ENCODE measurements around the gene POLR3H.

POLR3H gene

DNA sequence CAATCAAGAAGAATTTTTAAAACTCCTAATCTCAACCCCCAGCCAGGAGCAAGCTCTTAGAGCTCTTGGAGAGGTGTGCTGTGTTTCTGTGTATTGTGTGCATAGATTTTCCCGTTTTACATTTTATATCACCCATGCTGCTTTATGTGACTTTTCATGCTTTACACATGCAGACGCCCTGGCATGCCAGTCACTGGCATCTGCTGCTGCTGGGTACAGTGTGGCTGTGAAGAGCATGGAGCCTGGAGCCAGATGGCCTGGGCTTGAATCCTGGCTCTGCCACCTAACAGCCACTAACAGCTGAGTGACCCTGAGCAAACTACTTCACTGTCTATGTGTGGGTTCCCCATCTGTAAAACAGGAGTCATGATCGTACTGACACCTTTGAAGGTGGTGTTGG, 23.1 kb downstream of the POLR3H start:
- DNase-seq: no peak
- CTCF ChIA-PET: interaction anchor here (1.1 to 1.2 kb wide), 2 partner anchors 13 to 117 kb away, joined by 3 to 6 read pairs; no protein-coding TSS in a partner anchor
- Histone ChIP-seq H3K36me3 (ENCODE audit: control insufficient read depth in 4 of 4, insufficient read depth in 4 of 4, low read length in 3 of 4) (peaks cover 4 to 77% (median 34%) of the 10 kb centered on the region in 4 experiments), H3K27ac (ENCODE audit: insufficient read depth in 1 of 2, low read depth in 1 of 2, low read length in 2 of 2, poor library complexity in 1 of 2, severe bottlenecking in 2 of 2) (no peak overlapping the region), H3K4me3 (ENCODE audit: control insufficient read depth in 1 of 7, extremely low read depth in 1 of 7, insufficient read depth in 4 of 7, low read depth in 2 of 7, low read length in 6 of 7) (no peak overlapping the region), H3K27me3 (replicated peaks in 2 of 5; ENCODE audit: control insufficient read depth in 4 of 5, insufficient read depth in 5 of 5, low read length in 4 of 5) (no peaks in the 10 kb centered on the region), H3K4me1 (ENCODE audit: control extremely low read depth in 1 of 4, control insufficient read depth in 4 of 4, insufficient read depth in 4 of 4, low read length in 3 of 4) (peaks cover 0 to 15% (median 14%) of the 10 kb centered on the region in 4 experiments), H3K9me3 (ENCODE audit: control extremely low read depth in 1 of 5, control insufficient read depth in 4 of 5, insufficient read depth in 2 of 5, low read depth in 1 of 5, low read length in 4 of 5) (no peaks in the 10 kb centered on the region)
- 100% methylated on average over 1 of the region's 3 CpGs for WGBS (ENCODE audit: insufficient coverage)
- POLR2A ChIA-PET: no interaction called here

DNA sequence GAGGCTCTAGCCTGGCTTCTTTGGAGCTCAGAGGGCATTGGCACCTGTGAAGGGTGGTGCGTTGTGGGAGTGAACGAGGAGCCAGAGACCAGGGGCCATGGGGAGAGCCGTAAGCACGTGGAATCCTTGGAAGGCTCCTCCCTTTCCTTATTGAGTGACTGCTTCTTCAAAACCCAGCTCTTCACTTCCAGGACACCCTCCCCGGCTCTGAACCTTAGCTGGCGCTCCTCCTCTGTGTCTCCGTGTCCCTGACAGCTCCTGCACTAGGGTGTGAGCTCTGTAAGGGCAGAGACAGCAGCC, 26.3 kb downstream of the POLR3H start:
- Histone ChIP-seq H3K27me3 (replicated peaks in 2 of 5; ENCODE audit: control insufficient read depth in 4 of 5, insufficient read depth in 5 of 5, low read length in 4 of 5) (no peaks in the 10 kb centered on the region), H3K36me3 (ENCODE audit: control insufficient read depth in 4 of 4, insufficient read depth in 4 of 4, low read length in 3 of 4) (peaks cover 5 to 76% (median 42%) of the 10 kb centered on the region in 4 experiments), H3K4me1 (ENCODE audit: control extremely low read depth in 1 of 4, control insufficient read depth in 4 of 4, insufficient read depth in 4 of 4, low read length in 3 of 4) (no peaks in the 10 kb centered on the region), H3K27ac (ENCODE audit: insufficient read depth in 1 of 2, low read depth in 1 of 2, low read length in 2 of 2, poor library complexity in 1 of 2, severe bottlenecking in 2 of 2) (no peak overlapping the region), H3K4me3 (ENCODE audit: control insufficient read depth in 1 of 7, extremely low read depth in 1 of 7, insufficient read depth in 4 of 7, low read depth in 2 of 7, low read length in 6 of 7) (no peak overlapping the region), H3K9me3 (ENCODE audit: control extremely low read depth in 1 of 5, control insufficient read depth in 4 of 5, insufficient read depth in 2 of 5, low read depth in 1 of 5, low read length in 4 of 5) (no peaks in the 10 kb centered on the region)
- no peak for DNase-seq
- 99% methylated on average over 7 of the region's 7 CpGs for WGBS (ENCODE audit: insufficient coverage)
- POLR2A ChIA-PET: interaction anchor here (1.9 kb wide), 1 partner anchor 115 kb away, joined by 7 read pairs; no protein-coding TSS in a partner anchor
- CTCF ChIA-PET: interaction anchor here (0.8 to 4.2 kb wide), 21 partner anchors 10 to 137 kb away, joined by 3 to 73 read pairs (median 4); partner anchors contain the start of genes TEF and TOB2

DNA sequence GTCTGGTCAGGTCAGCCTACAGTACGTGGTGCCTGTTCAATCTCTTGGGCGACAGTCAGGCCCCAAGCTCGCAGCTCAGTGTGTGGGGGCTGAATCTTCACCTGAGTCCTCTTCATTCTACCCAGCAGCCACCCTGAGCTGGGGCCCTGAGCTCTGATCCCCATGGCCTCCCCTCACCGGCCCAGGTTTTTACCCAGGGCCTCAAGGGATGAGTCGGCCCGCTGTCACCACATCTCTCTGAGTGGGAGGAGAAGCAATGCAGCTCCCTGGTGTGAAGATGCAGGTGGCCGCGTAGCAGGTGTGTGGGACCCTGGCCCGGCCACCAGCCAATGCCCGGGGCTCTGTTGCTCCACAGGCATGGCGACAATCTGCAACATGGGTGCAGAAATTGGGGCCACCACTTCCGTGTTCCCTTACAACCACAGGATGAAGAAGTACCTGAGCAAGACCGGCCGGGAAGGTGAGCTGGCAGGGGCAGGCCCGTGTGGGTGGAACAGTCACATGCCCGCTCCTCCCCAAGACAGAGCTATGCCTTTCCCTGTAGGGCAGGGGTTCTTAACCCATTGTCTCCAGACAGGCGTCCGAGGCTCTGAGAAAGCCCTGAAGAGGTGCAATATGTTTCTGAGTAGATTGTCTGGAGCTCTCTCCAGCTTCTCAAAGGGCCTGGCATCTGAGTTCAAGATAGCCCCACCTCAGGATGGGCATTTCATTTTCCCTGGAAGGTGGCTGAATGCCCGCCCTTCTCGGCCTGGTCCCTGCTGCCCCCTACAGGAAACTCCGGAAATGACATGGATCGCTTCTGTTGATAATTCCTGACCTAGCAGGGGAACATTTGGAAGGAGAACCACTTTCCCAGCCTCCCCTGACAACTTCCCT, 26.9 kb downstream of the POLR3H start:
- no peaks in the 10 kb centered on the region for H3K27me3 ChIP-seq (replicated peaks in 2 of 5; ENCODE audit: control insufficient read depth in 4 of 5, insufficient read depth in 5 of 5, low read length in 4 of 5)
- DNase-seq: peak in 2 of 3 donors; percentile 16 to 29
- H3K27ac ChIP-seq (ENCODE audit: insufficient read depth in 1 of 2, low read depth in 1 of 2, low read length in 2 of 2, poor library complexity in 1 of 2, severe bottlenecking in 2 of 2): no peak overlapping the region
- no peaks in the 10 kb centered on the region for H3K9me3 ChIP-seq (ENCODE audit: control extremely low read depth in 1 of 5, control insufficient read depth in 4 of 5, insufficient read depth in 2 of 5, low read depth in 1 of 5, low read length in 4 of 5)
- CTCF ChIA-PET: interaction anchor here (0.6 to 4.2 kb wide), 22 partner anchors 10 to 227 kb away, joined by 3 to 73 read pairs (median 4); partner anchors contain the start of genes TEF and TOB2
- WGBS (ENCODE audit: insufficient coverage): 83% methylated on average over 20 of the region's 22 CpGs
- POLR2A ChIA-PET: interaction anchor here (1.9 kb wide), 1 partner anchor 114 kb away, joined by 7 read pairs; no protein-coding TSS in a partner anchor
- H3K36me3 ChIP-seq (ENCODE audit: control insufficient read depth in 4 of 4, insufficient read depth in 4 of 4, low read length in 3 of 4): peaks cover 6 to 76% (median 42%) of the 10 kb centered on the region in 4 experiments
- no peaks in the 10 kb centered on the region for H3K4me1 ChIP-seq (ENCODE audit: control extremely low read depth in 1 of 4, control insufficient read depth in 4 of 4, insufficient read depth in 4 of 4, low read length in 3 of 4)
- no peak overlapping the region for H3K4me3 ChIP-seq (ENCODE audit: control insufficient read depth in 1 of 7, extremely low read depth in 1 of 7, insufficient read depth in 4 of 7, low read depth in 2 of 7, low read length in 6 of 7)

DNA sequence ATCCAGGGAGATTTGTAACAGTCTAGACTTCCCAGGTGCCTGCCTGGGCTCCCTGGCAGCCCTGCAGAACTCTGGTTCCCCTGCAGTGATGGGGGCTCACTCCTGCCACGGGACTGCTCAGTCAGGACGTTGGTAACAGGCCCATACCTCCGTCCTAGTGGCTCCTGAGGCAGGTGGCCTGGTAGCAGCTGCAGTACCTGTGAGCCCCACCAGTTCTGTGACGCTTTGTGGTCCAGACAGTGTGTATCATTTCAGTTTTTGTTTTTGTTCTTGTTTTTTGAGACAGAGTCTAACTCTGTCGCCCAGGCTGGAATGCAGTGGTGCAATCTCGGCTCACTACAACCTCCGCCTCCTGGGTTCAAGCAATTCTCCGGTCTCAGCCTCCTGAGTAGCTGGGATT, 27.8 kb downstream of the POLR3H start:
- no peaks in the 10 kb centered on the region for H3K9me3 ChIP-seq (ENCODE audit: control extremely low read depth in 1 of 5, control insufficient read depth in 4 of 5, insufficient read depth in 2 of 5, low read depth in 1 of 5, low read length in 4 of 5)
- peak in 1 of 3 donors; percentile 9 for DNase-seq
- H3K27ac ChIP-seq (ENCODE audit: insufficient read depth in 1 of 2, low read depth in 1 of 2, low read length in 2 of 2, poor library complexity in 1 of 2, severe bottlenecking in 2 of 2): no peak overlapping the region
- no peaks in the 10 kb centered on the region for H3K4me1 ChIP-seq (ENCODE audit: control extremely low read depth in 1 of 4, control insufficient read depth in 4 of 4, insufficient read depth in 4 of 4, low read length in 3 of 4)
- 95% methylated on average over 8 of the region's 8 CpGs for WGBS (ENCODE audit: insufficient coverage)
- H3K27me3 ChIP-seq (replicated peaks in 2 of 5; ENCODE audit: control insufficient read depth in 4 of 5, insufficient read depth in 5 of 5, low read length in 4 of 5): no peaks in the 10 kb centered on the region
- H3K36me3 ChIP-seq (ENCODE audit: control insufficient read depth in 4 of 4, insufficient read depth in 4 of 4, low read length in 3 of 4): peaks cover 8 to 85% (median 48%) of the 10 kb centered on the region in 4 experiments
- POLR2A ChIA-PET: interaction anchor here (1.9 kb wide), 1 partner anchor 113 kb away, joined by 7 read pairs; no protein-coding TSS in a partner anchor
- CTCF ChIA-PET: interaction anchor here (1.0 to 4.2 kb wide), 8 partner anchors 11 to 139 kb away, joined by 3 to 73 read pairs (median 6); no protein-coding TSS in a partner anchor
- no peak overlapping the region for H3K4me3 ChIP-seq (ENCODE audit: control insufficient read depth in 1 of 7, extremely low read depth in 1 of 7, insufficient read depth in 4 of 7, low read depth in 2 of 7, low read length in 6 of 7)

DNA sequence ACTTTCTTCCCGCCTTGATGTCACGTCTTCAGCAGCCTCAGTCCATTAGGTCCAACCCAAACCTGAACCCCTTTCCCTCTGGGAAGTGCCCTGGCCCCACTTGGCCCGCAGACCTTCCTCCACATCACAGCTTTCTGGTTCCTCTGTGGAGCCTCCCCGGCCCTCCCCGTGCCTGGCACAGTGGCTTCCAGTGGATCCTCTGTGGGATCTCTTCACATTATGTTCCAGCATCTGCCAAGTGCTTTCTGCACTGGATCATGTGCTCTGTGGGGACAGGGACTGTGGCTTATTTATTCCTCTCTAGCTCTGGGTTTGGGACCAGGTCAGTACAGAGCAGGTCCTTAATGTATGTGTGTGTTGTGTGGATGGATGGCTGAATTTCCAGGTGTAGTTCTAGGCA, 30.9 kb downstream of the POLR3H start:
- H3K4me1 ChIP-seq (ENCODE audit: control extremely low read depth in 1 of 4, control insufficient read depth in 4 of 4, insufficient read depth in 4 of 4, low read length in 3 of 4): no peaks in the 10 kb centered on the region
- no peaks in the 10 kb centered on the region for H3K27me3 ChIP-seq (replicated peaks in 2 of 5; ENCODE audit: control insufficient read depth in 4 of 5, insufficient read depth in 5 of 5, low read length in 4 of 5)
- WGBS (ENCODE audit: insufficient coverage): 92% methylated on average over 5 of the region's 5 CpGs
- H3K4me3 ChIP-seq (ENCODE audit: control insufficient read depth in 1 of 7, extremely low read depth in 1 of 7, insufficient read depth in 4 of 7, low read depth in 2 of 7, low read length in 6 of 7): no peak overlapping the region
- ChIA-PET CTCF (interaction anchor here (0.7 to 2.9 kb wide), 4 partner anchors 8 to 110 kb away, joined by 3 to 10 read pairs (median 7); no protein-coding TSS in a partner anchor), POLR2A (no interaction called here)
- DNase-seq: no peak
- no peak overlapping the region for H3K27ac ChIP-seq (ENCODE audit: insufficient read depth in 1 of 2, low read depth in 1 of 2, low read length in 2 of 2, poor library complexity in 1 of 2, severe bottlenecking in 2 of 2)
- no peaks in the 10 kb centered on the region for H3K9me3 ChIP-seq (ENCODE audit: control extremely low read depth in 1 of 5, control insufficient read depth in 4 of 5, insufficient read depth in 2 of 5, low read depth in 1 of 5, low read length in 4 of 5)
- H3K36me3 ChIP-seq (ENCODE audit: control insufficient read depth in 4 of 4, insufficient read depth in 4 of 4, low read length in 3 of 4): peaks cover 15 to 89% (median 55%) of the 10 kb centered on the region in 4 experiments

DNA sequence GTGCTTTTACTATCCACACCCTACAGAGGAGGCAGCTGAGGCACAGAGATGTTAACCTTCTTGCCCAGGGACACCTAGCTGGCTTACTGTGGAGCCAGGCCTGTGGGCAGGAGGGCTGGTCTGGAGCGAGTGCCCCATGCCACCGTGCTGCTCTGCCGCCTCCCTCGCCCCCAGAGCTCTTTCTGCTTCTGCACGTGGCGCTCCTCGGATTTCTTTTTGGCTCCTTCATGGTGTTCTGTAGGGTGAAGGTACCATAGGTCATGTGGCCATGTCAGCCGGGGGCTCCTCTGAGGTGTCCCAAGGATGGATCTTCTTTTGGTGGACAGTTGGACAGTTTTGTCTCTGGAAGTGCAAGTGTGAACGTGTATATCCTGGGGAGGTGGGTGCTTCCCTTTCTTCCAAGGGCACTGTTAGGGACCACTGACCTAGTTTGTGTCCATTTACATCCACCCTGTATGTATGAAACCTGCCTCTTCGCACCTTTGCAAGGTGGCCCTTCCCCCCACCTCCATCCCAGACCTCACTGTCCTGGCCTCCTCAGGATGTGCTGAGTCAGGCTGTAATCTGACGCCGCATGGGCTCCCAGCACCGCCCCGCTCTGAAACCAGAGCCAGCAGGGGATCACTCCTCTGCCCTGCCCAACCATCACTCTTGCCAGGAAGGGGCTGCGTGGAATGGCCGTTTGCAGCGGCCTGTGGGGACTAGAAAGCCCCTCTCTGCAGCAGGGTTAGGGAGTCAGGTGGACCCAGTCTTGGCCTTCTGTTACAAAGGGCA, 31.7 kb downstream of the POLR3H start:
- CTCF ChIA-PET: interaction anchor here (0.7 to 2.9 kb wide), 4 partner anchors 7 to 109 kb away, joined by 3 to 9 read pairs (median 4); no protein-coding TSS in a partner anchor

More for the DNA sequence above, 31.7 kb downstream of the POLR3H start:
- H3K27ac ChIP-seq (ENCODE audit: insufficient read depth in 1 of 2, low read depth in 1 of 2, low read length in 2 of 2, poor library complexity in 1 of 2, severe bottlenecking in 2 of 2): no peak overlapping the region
- no peaks in the 10 kb centered on the region for H3K27me3 ChIP-seq (replicated peaks in 2 of 5; ENCODE audit: control insufficient read depth in 4 of 5, insufficient read depth in 5 of 5, low read length in 4 of 5)
- DNase-seq: no peak
- no peaks in the 10 kb centered on the region for H3K9me3 ChIP-seq (ENCODE audit: control extremely low read depth in 1 of 5, control insufficient read depth in 4 of 5, insufficient read depth in 2 of 5, low read depth in 1 of 5, low read length in 4 of 5)
- H3K4me3 ChIP-seq (ENCODE audit: control insufficient read depth in 1 of 7, extremely low read depth in 1 of 7, insufficient read depth in 4 of 7, low read depth in 2 of 7, low read length in 6 of 7): no peak overlapping the region
- H3K36me3 ChIP-seq (ENCODE audit: control insufficient read depth in 4 of 4, insufficient read depth in 4 of 4, low read length in 3 of 4): peaks cover 15 to 89% (median 57%) of the 10 kb centered on the region in 4 experiments
- WGBS (ENCODE audit: insufficient coverage): 80% methylated on average over 16 of the region's 17 CpGs
- H3K4me1 ChIP-seq (ENCODE audit: control extremely low read depth in 1 of 4, control insufficient read depth in 4 of 4, insufficient read depth in 4 of 4, low read length in 3 of 4): no peaks in the 10 kb centered on the region
- POLR2A ChIA-PET: no interaction called here

Measured in common myeloid progenitor, CD34-positive (primary cell).